ENCODE data around the gene EPO. TPM values are rescaled to one million over a fixed set of nuclear protein-coding genes. Genes with fewer than 3 reads are reported as not detected.

EPO gene
- total and polyA plus RNA-seq, 2 of the 8 experiments (the other 6 are each of a cell fraction or from before 2014, with no cell fraction given): 0.42 to 0.95 TPM

- Histone ChIP-seq H2BK20ac (ENCODE audit: low read length) (no peak overlapping the region), H3K14ac (ENCODE audit: insufficient read length) (no peak overlapping the region), H3K79me1 (ENCODE audit: low read depth, low read length) (peaks cover 3% of the 10 kb centered on the region), H3K4me2 (ENCODE audit: insufficient read depth in 1 of 2, low read depth in 2 of 2, low read length in 2 of 2) (no peak overlapping the region), H3K18ac (ENCODE audit: extremely low read depth, low read length) (no peak overlapping the region), H2BK12ac (ENCODE audit: low read depth, low read length) (no peak overlapping the region), H2AFZ (ENCODE audit: low read length) (no peak overlapping the region), H3K79me2 (ENCODE audit: control insufficient read depth in 1 of 2, insufficient read depth in 2 of 2, low read length in 2 of 2) (no peaks in the 10 kb centered on the region), H3K27ac (ENCODE audit: low read depth, low read length) (no peak overlapping the region), H3K56ac (replicated peaks; ENCODE audit: insufficient read length, low read depth, low read length) (no peak overlapping the region), H3K9ac (replicated peaks in 1 of 4; ENCODE audit: extremely low read depth in 1 of 4, low read depth in 3 of 4, low read length in 3 of 4) (no peak overlapping the region), H3K4me3 (ENCODE audit: extremely low read depth in 1 of 4, insufficient read depth in 2 of 4, low read depth in 3 of 4, low read length in 4 of 4) (no peak overlapping the region), H2AK5ac (ENCODE audit: low read depth, low read length) (no peak overlapping the region), H3K23me2 (ENCODE audit: low read depth, low read length) (peaks cover 8% of the 10 kb centered on the region; the same call in 1 of the 2 replicates), H2BK120ac (replicated peaks; ENCODE audit: low read depth, low read length) (no peak overlapping the region), H4K5ac (ENCODE audit: insufficient read length, low read depth, low read length) (no peak overlapping the region), H3K4ac (replicated peaks; ENCODE audit: insufficient read length, low read depth, low read length) (no peak overlapping the region), H4K8ac (ENCODE audit: extremely low read depth, insufficient read depth, low read length) (0 out of 2 replicates have a peak overlapping the region, but pooled peaks have one; percentile 65), H2BK5ac (ENCODE audit: low read depth, low read length) (peak overlapping the region; percentile 24; the same call in 1 of the 2 replicates), H4K20me1 (replicated peaks in 1 of 2; ENCODE audit: control insufficient read depth in 1 of 2, insufficient read depth in 2 of 2, low read length in 2 of 2) (peaks cover 13 to 33% of the 10 kb centered on the region in 2 experiments), H3K36me3 (ENCODE audit: control insufficient read depth in 2 of 4, insufficient read depth in 4 of 4, low read length in 3 of 4) (peaks cover 16 to 67% (median 38%) of the 10 kb centered on the region in 4 experiments; a peak in 7 of 8 replicates), H3K23ac (ENCODE audit: insufficient read length) (no peak overlapping the region), H3K4me1 (replicated peaks in 1 of 4; ENCODE audit: control insufficient read depth in 3 of 4, insufficient read depth in 4 of 4, low read length in 3 of 4) (peaks cover 0 to 7% (median 4%) of the 10 kb centered on the region in 4 experiments; a peak in 6 of 7 replicates), H3K9me3 (ENCODE audit: insufficient read depth in 2 of 2, low read depth in 1 of 2, low read length in 1 of 2) (no peaks in the 10 kb centered on the region), H2BK15ac (ENCODE audit: low read length) (no peak overlapping the region), H3K27me3 (replicated peaks in 1 of 4; ENCODE audit: control insufficient read depth in 3 of 4, extremely low read depth in 1 of 4, insufficient read depth in 3 of 4, low read length in 3 of 4) (no peaks in the 10 kb centered on the region), H4K91ac (replicated peaks; ENCODE audit: insufficient read length, low read length) (no peak overlapping the region)
- 94% methylated on average over 34 of the region's 35 CpGs; no CpG with 5 or more reads in 1 of the 2 experiments for WGBS, 2 experiments (ENCODE audit: extremely low coverage in 1 of 2, insufficient coverage in 1 of 2, insufficient read length in 1 of 2, insufficient replicate concordance in 2 of 2, low coverage in 1 of 2, low lambda C conversion rate in 2 of 2, missing lambda C conversion rate in 1 of 2)
- DNase-seq (ENCODE audit: low read depth in 1 of 2, low spot score in 2 of 2) (peak in 1 of 2 experiments; percentile 59), FAIRE-seq (no peak)
- peak; percentile 69; the same call in 1 of the 2 replicates for TF ChIP-seq POLR2AphosphoS5 (IDR thresholded peaks at IDR 0.05; ENCODE audit: low read depth, low read length)
- no peak for TF ChIP-seq SP1 (IDR thresholded peaks at IDR 0.05; ENCODE audit: low read depth, low read length)
- peak in 1 of 2 experiments; percentile 8; a peak in 1 of 3 replicates for TF ChIP-seq POLR2A (IDR thresholded peaks at IDR 0.05; ENCODE audit: control extremely low read depth in 1 of 2, low read depth in 2 of 2, low read length in 2 of 2)
- POLR2A ChIA-PET (ENCODE audit: partially characterized antibody): interaction anchor here (0.6 to 10.3 kb wide), 20 partner anchors 11 to 173 kb away, joined by 3 to 257 read pairs (median 4); partner anchors contain the start of genes ACTL6B, GIGYF1, MOSPD3 and PCOLCE
- CTCF ChIA-PET (ENCODE audit: partially characterized antibody): interaction anchor here (1.0 to 20.7 kb wide), 5 partner anchors 14 to 50 kb away, joined by 3 to 254 read pairs (median 12); partner anchors contain the start of genes GIGYF1 and POP7
Measured at GRCh38 chr7:100678291-100678984, 41.8 kb upstream of the EPO start.

Measured in H1 (cell line).